Fibroblast of gingiva (primary cell): ENCODE data around the gene MYO19.
"Not testable (repeated sequence)": the region's sequence is repeated elsewhere in the genome, so short reads cannot be mapped to it uniquely, and the experiment has no call there.

ENCODE experiments used
- DNase-seq: peaks from one replicate; pipeline ENCODE4 v3.0.0-alpha.2; 2011; ENCODE audit warnings: low read depth

MYO19 gene

GRCh38 chr17:36529121-36529520 is 5.5 kb downstream of the MYO19 start:
- DNase-seq: no peak

- no peak for DNase-seq
Observed at GRCh38 chr17:36527621-36528250, 6.9 kb downstream of the MYO19 start.

- DNase-seq: no peak
Observed at GRCh38 chr17:36525888-36526287, 8.8 kb downstream of the MYO19 start.

- no peak for DNase-seq
Observed at GRCh38 chr17:36525113-36525512, 9.6 kb downstream of the MYO19 start.

GRCh38 chr17:36524428-36524876 is 10.2 kb downstream of the MYO19 start:
- no peak for DNase-seq

- DNase-seq: no peak
Observed at GRCh38 chr17:36523113-36523512, 11.6 kb downstream of the MYO19 start.

GRCh38 chr17:36515837-36516236 is 18.8 kb downstream of the MYO19 start:
- DNase-seq: no peak

GRCh38 chr17:36514856-36515255 is 19.8 kb downstream of the MYO19 start:
- no peak for DNase-seq

- DNase-seq: no peak
Observed at GRCh38 chr17:36512641-36513040, 22.0 kb downstream of the MYO19 start.

GRCh38 chr17:36511216-36511615 is 23.5 kb downstream of the MYO19 start:
- DNase-seq: no peak

- no peak for DNase-seq
Observed at GRCh38 chr17:36510636-36511035, 24.0 kb downstream of the MYO19 start.

- no peak for DNase-seq
Observed at GRCh38 chr17:36509272-36509985, 25.2 kb downstream of the MYO19 start.

GRCh38 chr17:36508439-36508838 is 26.2 kb downstream of the MYO19 start:
- DNase-seq: not testable (repeated sequence)

GRCh38 chr17:36507266-36507665 is 27.4 kb downstream of the MYO19 start:
- DNase-seq: no peak

- DNase-seq: no peak
Observed at GRCh38 chr17:36506831-36507230, 27.8 kb downstream of the MYO19 start.

GRCh38 chr17:36506249-36506826 is 28.3 kb downstream of the MYO19 start:
- DNase-seq: no peak

- DNase-seq: no peak
Observed at GRCh38 chr17:36505171-36505570, 29.5 kb downstream of the MYO19 start.

- no peak for DNase-seq
Observed at GRCh38 chr17:36504156-36504545, 30.5 kb downstream of the MYO19 start.

GRCh38 chr17:36503456-36504155 is 31.1 kb downstream of the MYO19 start:
- no peak for DNase-seq

GRCh38 chr17:36501963-36502362 is 32.7 kb downstream of the MYO19 start:
- no peak for DNase-seq

- DNase-seq: no peak
Observed at GRCh38 chr17:36501351-36501750, 33.3 kb downstream of the MYO19 start.

- DNase-seq: no peak
Observed at GRCh38 chr17:36500745-36501225, 33.9 kb downstream of the MYO19 start.
